ENCODE results near the gene LIN7B. TPM values are rescaled to one million over a fixed set of nuclear protein-coding genes. Genes with fewer than 3 reads are reported as not detected.

LIN7B gene
- total and polyA plus RNA-seq, 4 donors, result 2.2 to 3.8 (median 2.8) TPM

GRCh38 chr19:49117677-49118564 lies 3.8 kb downstream of the LIN7B start:
- TF ChIP-seq FOXA1 (IDR thresholded peaks at IDR 0.05) (no peak), SP1 (IDR thresholded peaks at IDR 0.05) (no peak), FOXA2 (IDR thresholded peaks at IDR 0.05) (no peak), CTCF (IDR thresholded peaks at IDR 0.05; ENCODE audit: low read depth, low read length, missing input control) (no peak), MAX (IDR thresholded peaks at IDR 0.05) (no peak), HNF4G (IDR thresholded peaks at IDR 0.05) (no peak), ZBTB33 (IDR thresholded peaks at IDR 0.05) (no peak), GABPA (IDR thresholded peaks at IDR 0.05 in 1 of 2, conservative IDR thresholded peaks at IDR 0.05 in 1 of 2) (no peak), EGR1 (IDR thresholded peaks at IDR 0.05; ENCODE audit: low read depth in 2 of 2) (no peak), JUND (IDR thresholded peaks at IDR 0.05) (no peak), RXRA (IDR thresholded peaks at IDR 0.05) (no peak), TAF1 (conservative IDR thresholded peaks at IDR 0.05) (no peak)
- Histone ChIP-seq H3K9me3 (ENCODE audit: control insufficient read depth in 4 of 4, low read length in 3 of 4) (no peaks in the 10 kb centered on the region), H3K4me3 (ENCODE audit: low read depth in 1 of 3, low read length in 3 of 3) (peak overlapping the region; percentile 50 to 57 (median 50)), H3K27ac (ENCODE audit: low read depth in 1 of 2, low read length in 2 of 2) (peak overlapping the region; percentile 97 to 100), H3K27me3 (ENCODE audit: control insufficient read depth in 4 of 4, insufficient read depth in 4 of 4, low read length in 3 of 4) (no peaks in the 10 kb centered on the region), H3K9ac (ENCODE audit: low read depth in 1 of 2, low read length in 2 of 2) (peak overlapping the region; percentile 14 to 48), H3K36me3 (ENCODE audit: control insufficient read depth in 4 of 4, insufficient read depth in 3 of 4, low read depth in 1 of 4, low read length in 3 of 4) (no peaks in the 10 kb centered on the region), H3K4me1 (ENCODE audit: control insufficient read depth in 4 of 4, insufficient read depth in 4 of 4, low read length in 3 of 4) (peaks cover 11 to 43% (median 27%) of the 10 kb centered on the region in 4 donors)
- 67% methylated on average over 26 of the region's 26 CpGs for WGBS
- no peak for DNase-seq (ENCODE audit: low spot score)

DNA sequence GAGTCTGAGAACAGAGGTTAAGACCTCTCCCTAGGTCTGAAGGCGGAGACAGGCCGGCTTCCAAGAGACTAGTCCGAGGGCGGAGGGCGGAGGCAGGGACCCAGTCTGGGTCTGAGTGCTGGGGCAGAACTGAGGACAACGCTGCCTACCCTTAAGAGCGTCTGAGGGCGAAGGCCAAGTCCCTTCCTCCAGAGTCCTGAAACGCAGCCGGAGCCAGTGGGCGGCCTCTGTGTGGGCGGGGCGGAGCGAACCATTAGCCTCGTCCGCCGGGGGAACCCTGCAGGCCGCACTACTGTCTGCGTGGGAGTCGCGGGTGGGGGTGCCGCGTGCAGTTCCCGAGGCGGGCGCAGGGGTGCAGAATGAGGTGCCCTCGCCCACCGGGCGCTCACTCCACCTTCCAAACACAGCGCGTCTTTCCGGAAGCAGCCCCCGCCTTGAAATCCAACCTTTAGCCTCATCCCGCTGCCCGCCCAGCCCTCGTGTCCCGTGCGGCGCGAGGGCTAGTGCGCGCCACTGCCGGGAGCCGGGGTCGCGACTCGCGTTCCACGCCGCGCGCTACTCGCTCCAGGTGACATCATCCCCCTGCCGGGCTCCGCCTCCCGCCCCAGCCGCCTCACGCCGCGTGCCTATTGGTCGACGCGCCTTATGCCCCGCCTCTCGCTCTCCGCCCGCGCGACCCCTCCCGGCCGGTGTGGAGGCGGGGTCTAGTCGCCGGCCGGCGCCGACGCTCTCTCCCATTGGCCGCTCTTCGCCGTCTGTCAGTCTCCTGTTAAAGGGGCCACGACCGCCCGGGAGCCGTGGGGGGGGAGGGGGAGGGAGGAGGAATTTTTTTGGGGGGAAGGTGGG lies 4.6 kb downstream of the LIN7B start, which contains the start of gene C19orf73:
Gene C19orf73 (minus strand): TSS at position 579 of the 846 bp plus-strand sequence. CDS start 121 bp downstream, at position 458.
- Histone ChIP-seq H3K9ac (ENCODE audit: low read depth in 1 of 2, low read length in 2 of 2) (peak within 1 kb of the TSS; percentile 48 to 55), H3K36me3 (ENCODE audit: control insufficient read depth in 4 of 4, insufficient read depth in 3 of 4, low read depth in 1 of 4, low read length in 3 of 4) (no peaks in the 10 kb centered on the region), H3K27ac (ENCODE audit: low read depth in 1 of 2, low read length in 2 of 2) (peak within 1 kb of the TSS; percentile 97 to 100), H3K4me1 (ENCODE audit: control insufficient read depth in 4 of 4, insufficient read depth in 4 of 4, low read length in 3 of 4) (peaks cover 11 to 40% (median 25%) of the 10 kb centered on the region in 4 donors), H3K4me3 (ENCODE audit: low read depth in 1 of 3, low read length in 3 of 3) (peak within 1 kb of the TSS; percentile 50 to 69 (median 50)), H3K9me3 (ENCODE audit: control insufficient read depth in 4 of 4, low read length in 3 of 4) (no peaks in the 10 kb centered on the region), H3K27me3 (ENCODE audit: control insufficient read depth in 4 of 4, insufficient read depth in 4 of 4, low read length in 3 of 4) (no peaks in the 10 kb centered on the region)
- under 1% methylated on average over 85 of the region's 85 CpGs for WGBS
- DNase-seq (ENCODE audit: low spot score), result peak; percentile 94
- no peak for TF ChIP-seq FOXA1 (IDR thresholded peaks at IDR 0.05)
- TF ChIP-seq, protein P1, sequence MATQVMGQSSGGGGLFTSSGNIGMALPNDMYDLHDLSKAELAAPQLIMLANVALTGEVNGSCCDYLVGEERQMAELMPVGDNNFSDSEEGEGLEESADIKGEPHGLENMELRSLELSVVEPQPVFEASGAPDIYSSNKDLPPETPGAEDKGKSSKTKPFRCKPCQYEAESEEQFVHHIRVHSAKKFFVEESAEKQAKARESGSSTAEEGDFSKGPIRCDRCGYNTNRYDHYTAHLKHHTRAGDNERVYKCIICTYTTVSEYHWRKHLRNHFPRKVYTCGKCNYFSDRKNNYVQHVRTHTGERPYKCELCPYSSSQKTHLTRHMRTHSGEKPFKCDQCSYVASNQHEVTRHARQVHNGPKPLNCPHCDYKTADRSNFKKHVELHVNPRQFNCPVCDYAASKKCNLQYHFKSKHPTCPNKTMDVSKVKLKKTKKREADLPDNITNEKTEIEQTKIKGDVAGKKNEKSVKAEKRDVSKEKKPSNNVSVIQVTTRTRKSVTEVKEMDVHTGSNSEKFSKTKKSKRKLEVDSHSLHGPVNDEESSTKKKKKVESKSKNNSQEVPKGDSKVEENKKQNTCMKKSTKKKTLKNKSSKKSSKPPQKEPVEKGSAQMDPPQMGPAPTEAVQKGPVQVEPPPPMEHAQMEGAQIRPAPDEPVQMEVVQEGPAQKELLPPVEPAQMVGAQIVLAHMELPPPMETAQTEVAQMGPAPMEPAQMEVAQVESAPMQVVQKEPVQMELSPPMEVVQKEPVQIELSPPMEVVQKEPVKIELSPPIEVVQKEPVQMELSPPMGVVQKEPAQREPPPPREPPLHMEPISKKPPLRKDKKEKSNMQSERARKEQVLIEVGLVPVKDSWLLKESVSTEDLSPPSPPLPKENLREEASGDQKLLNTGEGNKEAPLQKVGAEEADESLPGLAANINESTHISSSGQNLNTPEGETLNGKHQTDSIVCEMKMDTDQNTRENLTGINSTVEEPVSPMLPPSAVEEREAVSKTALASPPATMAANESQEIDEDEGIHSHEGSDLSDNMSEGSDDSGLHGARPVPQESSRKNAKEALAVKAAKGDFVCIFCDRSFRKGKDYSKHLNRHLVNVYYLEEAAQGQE (IDR thresholded peaks at IDR 0.05), result peak; percentile 95
- no peak for TF ChIP-seq RAD21 (IDR thresholded peaks at IDR 0.05)
- TF ChIP-seq NR2F2 (IDR thresholded peaks at IDR 0.05), result peak; percentile 75
- no peak for TF ChIP-seq HNF4G (IDR thresholded peaks at IDR 0.05)
- peak; percentile 87 to 88 for TF ChIP-seq EGR1 (IDR thresholded peaks at IDR 0.05; ENCODE audit: low read depth in 2 of 2)
- TF ChIP-seq YY1 (IDR thresholded peaks at IDR 0.05), result peak; percentile 25
- no peak for TF ChIP-seq GABPA (IDR thresholded peaks at IDR 0.05 in 1 of 2, conservative IDR thresholded peaks at IDR 0.05 in 1 of 2)
- no peak for TF ChIP-seq CTCF (IDR thresholded peaks at IDR 0.05; ENCODE audit: low read depth, low read length, missing input control)
- peak; percentile 50 for TF ChIP-seq SP1 (IDR thresholded peaks at IDR 0.05)
- peak in 1 of 2 donors; percentile 56 for TF ChIP-seq JUND (IDR thresholded peaks at IDR 0.05)
- TF ChIP-seq HNF4A (conservative IDR thresholded peaks at IDR 0.05), result peak; percentile 36 to 51
- peak; percentile 46 to 55 for TF ChIP-seq RXRA (IDR thresholded peaks at IDR 0.05)

All from liver (tissue), 9 donors.